Natural killer cell (primary cell): Measurements from ENCODE around the gene ACSL5. TPM values are rescaled to one million over a fixed set of nuclear protein-coding genes. Genes with fewer than 3 reads are reported as not detected.

Experiments used
- ATAC-seq, 3 donors: fragments of 150-1000 bp in 2 of 3; fragments of 200-7000 bp in 1 of 3; cut with Tn5 transposase; 1 replicate in 1 of 3; 2 replicates in 2 of 3; pipeline ENCODE4 v1.10.0; 2021; ENCODE audit warnings: mild to moderate bottlenecking in 2 of 3, moderate library complexity in 2 of 3
- DNase-seq, 2 donors: peaks; one replicate each; pipeline versions ENCODE4 v3.0.0 to v3.0.0-alpha.2; 2013 to 2021; ENCODE audit warnings: mixed read lengths in 1 of 2
- H3K27ac ChIP-seq: one replicate; pipeline ENCODE4 v1.5.1; 2013; ENCODE audit warnings: mild to moderate bottlenecking, low read length
- H3K27me3 ChIP-seq: one replicate; pipeline ENCODE4 v1.6.1; 2013; ENCODE audit warnings: low read length; ENCODE audit not compliant: control insufficient read depth, insufficient read depth
- H3K36me3 ChIP-seq: one replicate; pipeline ENCODE4 v1.6.1; 2013; ENCODE audit warnings: low read length; ENCODE audit not compliant: control insufficient read depth, insufficient read depth
- H3K4me1 ChIP-seq: one replicate; pipeline ENCODE4 v1.6.1; 2013; ENCODE audit warnings: low read length; ENCODE audit not compliant: control insufficient read depth, insufficient read depth
- H3K4me3 ChIP-seq: one replicate; pipeline ENCODE4 v1.5.1; 2013; ENCODE audit warnings: low read length
- H3K9me3 ChIP-seq: one replicate; pipeline ENCODE4 v1.6.1; 2013; ENCODE audit warnings: low read length; ENCODE audit not compliant: control insufficient read depth, insufficient read depth
- H3K27ac Mint-ChIP-seq, 2 donors: one replicate each; pipeline ENCODE4 v1.8.0; 2022; ENCODE audit warnings: mild to moderate bottlenecking in 2 of 2, mixed read lengths in 2 of 2, moderate library complexity in 1 of 2
- H3K27me3 Mint-ChIP-seq, 2 donors: one replicate each; pipeline ENCODE4 v1.8.0; 2022; ENCODE audit warnings: low read depth in 2 of 2, mixed read lengths in 2 of 2
- H3K36me3 Mint-ChIP-seq: one replicate; pipeline ENCODE4 v1.8.0; 2022; ENCODE audit warnings: mixed read lengths
- H3K4me1 Mint-ChIP-seq, 2 donors: one replicate each; pipeline ENCODE4 v1.8.0; 2022; ENCODE audit warnings: mixed read lengths in 2 of 2
- H3K4me3 Mint-ChIP-seq: one replicate; pipeline ENCODE4 v1.8.0; 2022; ENCODE audit warnings: mild to moderate bottlenecking, moderate library complexity, mixed read lengths
- H3K9me3 Mint-ChIP-seq, 2 donors: one replicate each; pipeline ENCODE4 v1.8.0; 2022; ENCODE audit warnings: mixed read lengths in 2 of 2
- whole genome bisulfite sequencing: methylation state at CpG from one replicate; pipeline ENCODE4 v1.1.7; 2013; ENCODE audit warnings: missing lambda C conversion rate; ENCODE audit not compliant: insufficient coverage; 5-methylcytosine and 5-hydroxymethylcytosine counted together
- intact Hi-C: fragments of 100-400 bp; cut with micrococcal nuclease; formaldehyde crosslinking; loops from one replicate; pipeline ENCODE4 v1.14.2; 2022
- total RNA-seq, 4 donors: library from RNA; stranded (reverse); fragments of 120-200 nt in 1 of 4; gene quantifications; one replicate each; pipeline versions ENCODE4 v1.2.3 to v1.2.4, GENCODE V29; 2013 to 2022
- TF ChIP-seq, protein P1 (sequence below): fragments of 200-600 bp; IDR thresholded peaks from one replicate; pipeline ENCODE4 v1.8.0; 2022; ENCODE audit warnings: antibody characterized with exemption

Gene ACSL5
- total RNA-seq, 3 donors from 2014 or later (not counting 1 experiment from before 2014, with no cell fraction given): 41.7 to 71.2 (median 53.7) TPM

DNA sequence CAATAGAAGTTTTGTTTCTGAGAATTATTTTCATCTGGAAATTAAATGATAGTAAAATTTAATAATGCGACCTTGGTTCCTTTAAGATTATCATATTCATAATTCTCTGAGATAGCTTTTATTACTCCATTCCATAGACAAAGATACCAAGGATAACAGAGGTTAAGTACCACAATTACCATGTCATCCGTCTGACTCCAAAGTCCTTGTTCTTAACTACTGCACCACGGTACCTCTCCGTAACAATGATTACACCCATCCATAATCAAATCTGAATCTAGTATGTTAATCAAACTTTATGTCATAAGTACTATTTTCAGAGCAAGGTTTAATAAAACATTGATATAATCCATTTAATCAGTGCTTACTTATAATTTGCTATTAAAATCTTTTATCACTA, 64.4 kb downstream of the ACSL5 start:
- Histone ChIP-seq H3K9me3 (no peaks in the 10 kb centered on the region), H3K36me3 (peaks cover 70% of the 10 kb centered on the region), H3K27ac (no peak overlapping the region), H3K4me1 (no peaks in the 10 kb centered on the region), H3K4me3 (no peak overlapping the region), H3K27me3 (no peaks in the 10 kb centered on the region)
- Mint-ChIP-seq H3K27me3 (no peaks in the 10 kb centered on the region), H3K4me1 (peaks cover 0 to 11% of the 10 kb centered on the region in 2 donors), H3K4me3 (no peak overlapping the region), H3K36me3 (peaks cover 13% of the 10 kb centered on the region), H3K27ac (no peak overlapping the region), H3K9me3 (no peaks in the 10 kb centered on the region)
- DNase-seq (no peak), ATAC-seq (no peak)
- intact Hi-C loops: loop anchor here (10.0 kb wide), 2 partner anchors 124 to 254 kb away; partner anchors contain the start of gene GPAM
- WGBS: 96% methylated on average over 4 of the region's 4 CpGs
- TF ChIP-seq, protein P1, sequence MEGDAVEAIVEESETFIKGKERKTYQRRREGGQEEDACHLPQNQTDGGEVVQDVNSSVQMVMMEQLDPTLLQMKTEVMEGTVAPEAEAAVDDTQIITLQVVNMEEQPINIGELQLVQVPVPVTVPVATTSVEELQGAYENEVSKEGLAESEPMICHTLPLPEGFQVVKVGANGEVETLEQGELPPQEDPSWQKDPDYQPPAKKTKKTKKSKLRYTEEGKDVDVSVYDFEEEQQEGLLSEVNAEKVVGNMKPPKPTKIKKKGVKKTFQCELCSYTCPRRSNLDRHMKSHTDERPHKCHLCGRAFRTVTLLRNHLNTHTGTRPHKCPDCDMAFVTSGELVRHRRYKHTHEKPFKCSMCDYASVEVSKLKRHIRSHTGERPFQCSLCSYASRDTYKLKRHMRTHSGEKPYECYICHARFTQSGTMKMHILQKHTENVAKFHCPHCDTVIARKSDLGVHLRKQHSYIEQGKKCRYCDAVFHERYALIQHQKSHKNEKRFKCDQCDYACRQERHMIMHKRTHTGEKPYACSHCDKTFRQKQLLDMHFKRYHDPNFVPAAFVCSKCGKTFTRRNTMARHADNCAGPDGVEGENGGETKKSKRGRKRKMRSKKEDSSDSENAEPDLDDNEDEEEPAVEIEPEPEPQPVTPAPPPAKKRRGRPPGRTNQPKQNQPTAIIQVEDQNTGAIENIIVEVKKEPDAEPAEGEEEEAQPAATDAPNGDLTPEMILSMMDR: no peak

DNA sequence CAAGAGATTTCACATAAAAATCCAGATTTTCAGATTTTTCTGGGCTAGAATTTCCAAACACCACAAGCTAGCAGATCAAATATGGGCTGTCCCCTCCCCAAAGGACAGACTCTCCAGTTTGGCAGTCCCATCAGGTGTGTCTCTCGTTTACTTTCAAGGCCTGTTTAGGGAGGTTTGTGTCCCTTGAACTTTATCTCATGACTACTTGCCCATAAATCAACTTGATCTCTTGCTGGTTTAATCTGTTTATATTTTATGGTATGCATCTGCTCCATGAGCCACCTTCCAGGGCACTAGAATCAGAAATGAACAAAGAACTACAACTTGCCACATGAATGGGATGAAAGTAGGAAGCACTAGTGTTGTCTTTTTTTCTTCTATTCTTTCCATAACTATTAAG, 67.6 kb downstream of the ACSL5 start:
- Mint-ChIP-seq H3K36me3 (peaks cover 13% of the 10 kb centered on the region), H3K27me3 (no peaks in the 10 kb centered on the region), H3K4me1 (peaks cover 17 to 24% of the 10 kb centered on the region in 2 donors), H3K27ac (peak overlapping the region; percentile 29 to 52), H3K4me3 (no peak overlapping the region), H3K9me3 (no peaks in the 10 kb centered on the region)
- intact Hi-C loops: no loop called here
- DNase-seq (no peak), ATAC-seq (no peak)
- Histone ChIP-seq H3K36me3 (peaks cover 61% of the 10 kb centered on the region), H3K4me1 (peaks cover 8% of the 10 kb centered on the region), H3K27me3 (no peaks in the 10 kb centered on the region), H3K27ac (no peak overlapping the region), H3K4me3 (no peak overlapping the region), H3K9me3 (no peaks in the 10 kb centered on the region)
- TF ChIP-seq, protein P1: no peak
- WGBS: no CpG with 5 or more reads among the region's 1 CpG

DNA sequence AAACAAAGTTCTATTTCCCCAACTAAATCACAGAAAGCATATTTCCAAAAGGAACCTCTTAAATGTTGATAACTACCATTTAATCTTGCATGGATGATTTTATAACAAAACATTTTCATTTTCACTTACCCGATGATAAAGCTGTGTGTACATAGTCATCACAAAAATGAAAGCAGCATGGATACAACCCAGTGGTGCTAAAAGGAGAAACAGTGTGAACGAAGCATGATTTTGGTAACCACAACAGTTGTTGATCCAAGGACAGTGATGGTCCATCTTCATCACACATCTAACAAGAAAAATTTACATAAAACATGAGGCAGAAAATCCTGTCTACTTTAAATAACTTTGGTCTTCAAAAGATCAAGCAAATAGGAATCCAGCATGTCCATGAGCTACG, 68.1 kb downstream of the ACSL5 start:
- Mint-ChIP-seq H3K36me3 (peaks cover 13% of the 10 kb centered on the region), H3K4me3 (no peak overlapping the region), H3K4me1 (peaks cover 17 to 24% of the 10 kb centered on the region in 2 donors), H3K9me3 (no peaks in the 10 kb centered on the region), H3K27me3 (no peaks in the 10 kb centered on the region), H3K27ac (peak overlapping the region; percentile 29 to 52)
- intact Hi-C loops: no loop called here
- TF ChIP-seq, protein P1: no peak
- ATAC-seq (no peak), DNase-seq (no peak)
- peaks cover 57% of the 10 kb centered on the region for H3K36me3 ChIP-seq
- 47% methylated on average over 3 of the region's 3 CpGs for WGBS
- H3K27ac ChIP-seq: no peak overlapping the region
- H3K27me3 ChIP-seq: no peaks in the 10 kb centered on the region
- H3K4me3 ChIP-seq: no peak overlapping the region
- H3K9me3 ChIP-seq: no peaks in the 10 kb centered on the region
- H3K4me1 ChIP-seq: peaks cover 8% of the 10 kb centered on the region
